Astrocyte (in vitro differentiated cells and primary cell): ENCODE measurements around the gene FADS2. TPM values are rescaled to one million over a fixed set of nuclear protein-coding genes. Genes with fewer than 3 reads are reported as not detected.

Source experiments
- DNase-seq: peaks from one replicate; pipeline ENCODE4 v3.0.0-alpha.2; 2010; ENCODE audit warnings: low read depth
- FAIRE-seq: peaks from 2 replicates; lab custom pipeline; 2011; peaks lifted over from hg19 to GRCh38; lab: Jason Lieb, UNC
- H2AFZ ChIP-seq: 2 replicates; pipeline ENCODE4 v1.6.0; 2012; ENCODE audit warnings: low read depth, low read length, inconsistent platforms
- H3K27ac ChIP-seq: 2 replicates; pipeline ENCODE4 v1.5.1; 2011; ENCODE audit warnings: low read depth, low read length, inconsistent platforms
- H3K27me3 ChIP-seq: 2 replicates; pipeline ENCODE4 v1.6.0; 2011; ENCODE audit warnings: low read length, inconsistent platforms; ENCODE audit not compliant: insufficient read depth
- H3K36me3 ChIP-seq: 2 replicates; pipeline ENCODE4 v1.5.1; 2011; ENCODE audit warnings: low read length, inconsistent platforms; ENCODE audit not compliant: insufficient read depth
- H3K4me1 ChIP-seq: 2 replicates; pipeline ENCODE4 v1.5.1; 2011; ENCODE audit warnings: low read length, inconsistent platforms; ENCODE audit not compliant: insufficient read depth
- H3K4me2 ChIP-seq: 2 replicates; pipeline ENCODE4 v1.6.0; 2012; ENCODE audit warnings: low read length, inconsistent platforms
- H3K4me3 ChIP-seq: 2 replicates; pipeline ENCODE4 v1.5.1; 2011; ENCODE audit warnings: low read depth, mild to moderate bottlenecking, low read length, inconsistent platforms; ENCODE audit not compliant: insufficient read depth
- H3K79me2 ChIP-seq: 2 replicates; pipeline ENCODE4 v1.6.0; 2012; ENCODE audit warnings: mild to moderate bottlenecking, low read length, inconsistent platforms; ENCODE audit not compliant: insufficient read depth
- H3K9ac ChIP-seq: 2 replicates; pipeline ENCODE4 v1.6.0; 2012; ENCODE audit warnings: mild to moderate bottlenecking, low read length, inconsistent platforms
- H3K9me3 ChIP-seq: 2 replicates; pipeline ENCODE4 v1.5.1; 2012; ENCODE audit warnings: low read depth, mild to moderate bottlenecking, low read length, inconsistent platforms; ENCODE audit not compliant: insufficient read depth
- H4K20me1 ChIP-seq: 2 replicates; pipeline ENCODE4 v1.6.0; 2012; ENCODE audit warnings: low read length, inconsistent platforms; ENCODE audit not compliant: insufficient read depth
- H3K27ac Mint-ChIP-seq: one replicate; pipeline ENCODE4 v1.8.0; 2021; ENCODE audit warnings: mild to moderate bottlenecking, mixed read lengths; ENCODE audit not compliant: unreplicated experiment
- H3K27me3 Mint-ChIP-seq: one replicate; pipeline ENCODE4 v1.8.0; 2021; ENCODE audit warnings: low read depth, mixed read lengths; ENCODE audit not compliant: unreplicated experiment
- H3K36me3 Mint-ChIP-seq: one replicate; pipeline ENCODE4 v1.8.0; 2021; ENCODE audit warnings: low read depth, mixed read lengths; ENCODE audit not compliant: unreplicated experiment
- H3K4me1 Mint-ChIP-seq: one replicate; pipeline ENCODE4 v1.8.0; 2021; ENCODE audit warnings: low read depth, mixed read lengths; ENCODE audit not compliant: unreplicated experiment
- H3K4me3 Mint-ChIP-seq: one replicate; pipeline ENCODE4 v1.8.0; 2021; ENCODE audit warnings: mild to moderate bottlenecking, moderate library complexity, mixed read lengths; ENCODE audit not compliant: unreplicated experiment
- H3K9me3 Mint-ChIP-seq: one replicate; pipeline ENCODE4 v1.8.0; 2021; ENCODE audit warnings: mild to moderate bottlenecking, mixed read lengths; ENCODE audit not compliant: unreplicated experiment
- EZH2 ChIP-seq: IDR thresholded peaks from 2 replicates; pipeline ENCODE4 v1.6.1; 2012; ENCODE audit warnings: mild to moderate bottlenecking, low read length, inconsistent platforms; ENCODE audit not compliant: insufficient read depth
- total RNA-seq: library from RNA; stranded (reverse); gene quantifications from 2 replicates; pipeline ENCODE4 v1.2.1, GENCODE V29; 2021
- TF ChIP-seq, protein P1 (sequence below): IDR thresholded peaks from 2 replicates; pipeline ENCODE4 v1.5.1; 2011; ENCODE audit warnings: low read depth, mild to moderate bottlenecking, inconsistent platforms, low read length, moderate library complexity; ENCODE audit not compliant: insufficient read depth

The FADS2 gene
- total RNA-seq, 1 donor from 2014 or later: 287 TPM

- Histone ChIP-seq H3K79me2 (no peaks in the 10 kb centered on the region), H3K4me3 (no peak overlapping the region), H2AFZ (no peak overlapping the region), H3K27me3 (no peaks in the 10 kb centered on the region), H3K4me2 (no peak overlapping the region), H3K9me3 (no peaks in the 10 kb centered on the region), H3K9ac (no peak overlapping the region), H3K36me3 (no peaks in the 10 kb centered on the region), H3K4me1 (peaks cover 4% of the 10 kb centered on the region), H4K20me1 (no peaks in the 10 kb centered on the region), H3K27ac (no peak overlapping the region)
- H3K4me3 Mint-ChIP-seq: no peak overlapping the region
- DNase-seq (no peak), FAIRE-seq (no peak)
- H3K27me3 Mint-ChIP-seq: peaks cover 10% of the 10 kb centered on the region
- no peak overlapping the region for H3K27ac Mint-ChIP-seq
- H3K4me1 Mint-ChIP-seq: no peaks in the 10 kb centered on the region
- no peak for TF ChIP-seq EZH2
- TF ChIP-seq, protein P1, sequence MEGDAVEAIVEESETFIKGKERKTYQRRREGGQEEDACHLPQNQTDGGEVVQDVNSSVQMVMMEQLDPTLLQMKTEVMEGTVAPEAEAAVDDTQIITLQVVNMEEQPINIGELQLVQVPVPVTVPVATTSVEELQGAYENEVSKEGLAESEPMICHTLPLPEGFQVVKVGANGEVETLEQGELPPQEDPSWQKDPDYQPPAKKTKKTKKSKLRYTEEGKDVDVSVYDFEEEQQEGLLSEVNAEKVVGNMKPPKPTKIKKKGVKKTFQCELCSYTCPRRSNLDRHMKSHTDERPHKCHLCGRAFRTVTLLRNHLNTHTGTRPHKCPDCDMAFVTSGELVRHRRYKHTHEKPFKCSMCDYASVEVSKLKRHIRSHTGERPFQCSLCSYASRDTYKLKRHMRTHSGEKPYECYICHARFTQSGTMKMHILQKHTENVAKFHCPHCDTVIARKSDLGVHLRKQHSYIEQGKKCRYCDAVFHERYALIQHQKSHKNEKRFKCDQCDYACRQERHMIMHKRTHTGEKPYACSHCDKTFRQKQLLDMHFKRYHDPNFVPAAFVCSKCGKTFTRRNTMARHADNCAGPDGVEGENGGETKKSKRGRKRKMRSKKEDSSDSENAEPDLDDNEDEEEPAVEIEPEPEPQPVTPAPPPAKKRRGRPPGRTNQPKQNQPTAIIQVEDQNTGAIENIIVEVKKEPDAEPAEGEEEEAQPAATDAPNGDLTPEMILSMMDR: no peak
- H3K36me3 Mint-ChIP-seq: no peaks in the 10 kb centered on the region
- H3K9me3 Mint-ChIP-seq: no peaks in the 10 kb centered on the region
Measured at GRCh38 chr11:61895718-61896059, 67.6 kb downstream of the FADS2 start.

GRCh38 chr11:61896665-61897386, 68.7 kb downstream of the FADS2 start:
- DNase-seq (no peak), FAIRE-seq (no peak)
- Histone ChIP-seq H3K9me3 (no peaks in the 10 kb centered on the region), H3K27ac (no peak overlapping the region), H3K27me3 (no peaks in the 10 kb centered on the region), H3K79me2 (no peaks in the 10 kb centered on the region), H3K4me3 (no peak overlapping the region), H3K36me3 (no peaks in the 10 kb centered on the region), H4K20me1 (no peaks in the 10 kb centered on the region), H3K4me2 (no peak overlapping the region), H3K4me1 (no peaks in the 10 kb centered on the region), H3K9ac (no peak overlapping the region), H2AFZ (no peak overlapping the region)
- Mint-ChIP-seq H3K4me3 (no peak overlapping the region), H3K27me3 (peaks cover 10% of the 10 kb centered on the region), H3K4me1 (no peaks in the 10 kb centered on the region), H3K27ac (no peak overlapping the region), H3K36me3 (no peaks in the 10 kb centered on the region), H3K9me3 (no peaks in the 10 kb centered on the region)
- no peak for TF ChIP-seq EZH2
- TF ChIP-seq, protein P1: no peak
